ENCODE measurements around the gene GARRE1. TPM values are rescaled to one million over a fixed set of nuclear protein-coding genes. Genes with fewer than 3 reads are reported as not detected.

Gene GARRE1
- total and polyA plus RNA-seq, 8 donors, result 7.4 to 18.3 (median 11.2) TPM

- FAIRE-seq (no peak), DNase-seq (no peak), ATAC-seq (no peak)
- peaks cover 0 to 2% (median 0%) of the 10 kb centered on the region in 3 donors for H3K36me3 ChIP-seq
- no peaks in the 10 kb centered on the region for H3K9me3 ChIP-seq
- H3K4me3 ChIP-seq, result no peak overlapping the region
- TF ChIP-seq, protein P1, sequence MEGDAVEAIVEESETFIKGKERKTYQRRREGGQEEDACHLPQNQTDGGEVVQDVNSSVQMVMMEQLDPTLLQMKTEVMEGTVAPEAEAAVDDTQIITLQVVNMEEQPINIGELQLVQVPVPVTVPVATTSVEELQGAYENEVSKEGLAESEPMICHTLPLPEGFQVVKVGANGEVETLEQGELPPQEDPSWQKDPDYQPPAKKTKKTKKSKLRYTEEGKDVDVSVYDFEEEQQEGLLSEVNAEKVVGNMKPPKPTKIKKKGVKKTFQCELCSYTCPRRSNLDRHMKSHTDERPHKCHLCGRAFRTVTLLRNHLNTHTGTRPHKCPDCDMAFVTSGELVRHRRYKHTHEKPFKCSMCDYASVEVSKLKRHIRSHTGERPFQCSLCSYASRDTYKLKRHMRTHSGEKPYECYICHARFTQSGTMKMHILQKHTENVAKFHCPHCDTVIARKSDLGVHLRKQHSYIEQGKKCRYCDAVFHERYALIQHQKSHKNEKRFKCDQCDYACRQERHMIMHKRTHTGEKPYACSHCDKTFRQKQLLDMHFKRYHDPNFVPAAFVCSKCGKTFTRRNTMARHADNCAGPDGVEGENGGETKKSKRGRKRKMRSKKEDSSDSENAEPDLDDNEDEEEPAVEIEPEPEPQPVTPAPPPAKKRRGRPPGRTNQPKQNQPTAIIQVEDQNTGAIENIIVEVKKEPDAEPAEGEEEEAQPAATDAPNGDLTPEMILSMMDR (IDR thresholded peaks at IDR 0.05), result no peak
- intact Hi-C loops (cut with DNase I), result no loop called here
- no peak overlapping the region for H3K27ac ChIP-seq
- H3K27me3 ChIP-seq, result no peaks in the 10 kb centered on the region
- H3K4me1 ChIP-seq, result no peaks in the 10 kb centered on the region
Observed at GRCh38 chr19:34295103-34295502, 40.7 kb downstream of the GARRE1 start.

GRCh38 chr19:34298891-34299520 lies 44.7 kb downstream of the GARRE1 start:
- FAIRE-seq, result no peak
- WGBS, 2 donors, result 91 to 92% methylated on average over 10 of the region's 10 CpGs
- Histone ChIP-seq H3K9me3 (no peaks in the 10 kb centered on the region), H3K36me3 (peaks cover 0 to 15% (median 0%) of the 10 kb centered on the region in 3 donors), H3K4me1 (no peaks in the 10 kb centered on the region), H3K27ac (no peak overlapping the region), H3K4me3 (no peak overlapping the region), H3K27me3 (no peaks in the 10 kb centered on the region)
- TF ChIP-seq, protein P1 (IDR thresholded peaks at IDR 0.05), result no peak
- intact Hi-C loops (cut with DNase I), result no loop called here
- DNase-seq, result no peak
- no peak for ATAC-seq

DNA sequence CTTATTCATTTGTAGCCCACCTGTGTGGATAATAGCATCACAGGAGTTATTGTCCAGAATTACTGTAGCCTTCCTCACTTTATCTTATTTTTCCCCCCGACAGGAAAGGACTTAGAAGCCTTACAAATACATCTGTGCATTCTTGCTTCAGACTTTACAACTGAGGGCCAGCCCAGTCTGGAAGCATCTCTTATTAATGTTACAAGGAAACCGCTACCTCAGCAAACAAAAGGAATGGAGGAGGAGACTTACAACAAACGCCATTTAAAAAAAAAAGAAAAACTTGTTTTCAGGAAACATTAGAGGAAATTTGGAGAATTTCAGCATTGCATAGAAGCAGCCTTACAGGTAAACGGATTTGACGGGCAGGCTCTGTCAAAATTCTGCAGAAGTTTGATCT lies 45.2 kb downstream of the GARRE1 start:
- H3K9me3 ChIP-seq, result no peaks in the 10 kb centered on the region
- intact Hi-C loops (cut with DNase I), result no loop called here
- TF ChIP-seq, protein P1 (IDR thresholded peaks at IDR 0.05), result no peak
- no peaks in the 10 kb centered on the region for H3K27me3 ChIP-seq
- no peaks in the 10 kb centered on the region for H3K4me1 ChIP-seq
- no peak for ATAC-seq
- peaks cover 0 to 15% (median 0%) of the 10 kb centered on the region in 3 donors for H3K36me3 ChIP-seq
- H3K27ac ChIP-seq, result no peak overlapping the region
- FAIRE-seq, result no peak
- DNase-seq, result no peak
- WGBS, 2 donors, result 79 to 81% methylated on average over 5 of the region's 5 CpGs
- no peak overlapping the region for H3K4me3 ChIP-seq

DNA sequence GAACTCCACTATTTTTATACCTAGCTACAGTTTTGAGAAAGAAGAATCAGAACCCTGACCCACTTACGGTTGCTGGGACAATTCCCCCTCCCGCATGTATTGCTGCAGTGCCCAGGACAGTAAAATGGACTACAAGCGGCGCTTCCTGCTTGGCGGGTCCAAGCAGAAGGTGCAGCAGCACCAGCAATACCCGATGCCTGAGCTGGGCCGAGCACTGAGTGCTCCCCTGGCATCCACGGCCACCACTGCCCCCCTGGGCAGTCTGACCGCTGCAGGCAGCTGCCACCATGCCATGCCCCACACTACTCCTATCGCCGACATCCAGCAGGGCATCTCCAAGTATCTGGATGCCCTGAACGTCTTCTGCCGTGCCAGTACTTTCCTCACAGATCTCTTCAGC lies 46.0 kb downstream of the GARRE1 start:
- WGBS, 2 donors, result 93 to 94% methylated on average over 13 of the region's 13 CpGs
- H3K27ac ChIP-seq, result no peak overlapping the region
- no peaks in the 10 kb centered on the region for H3K27me3 ChIP-seq
- H3K9me3 ChIP-seq, result no peaks in the 10 kb centered on the region
- FAIRE-seq (no peak), ATAC-seq (no peak), DNase-seq (no peak)
- intact Hi-C loops (cut with DNase I), result no loop called here
- H3K4me3 ChIP-seq, result no peak overlapping the region
- TF ChIP-seq, protein P1 (IDR thresholded peaks at IDR 0.05), result no peak
- H3K36me3 ChIP-seq, result peaks cover 0 to 15% (median 0%) of the 10 kb centered on the region in 3 donors
- H3K4me1 ChIP-seq, result peaks cover 3 to 5% (median 3%) of the 10 kb centered on the region in 3 donors

GRCh38 chr19:34300962-34301361 lies 46.6 kb downstream of the GARRE1 start:
- intact Hi-C loops (cut with DNase I), result no loop called here
- H3K36me3 ChIP-seq, result peaks cover 0 to 15% (median 0%) of the 10 kb centered on the region in 3 donors
- no peaks in the 10 kb centered on the region for H3K9me3 ChIP-seq
- FAIRE-seq (no peak), ATAC-seq (no peak), DNase-seq (no peak)
- no peak overlapping the region for H3K27ac ChIP-seq
- H3K4me3 ChIP-seq, result no peak overlapping the region
- peaks cover 8 to 11% (median 9%) of the 10 kb centered on the region in 3 donors for H3K4me1 ChIP-seq
- H3K27me3 ChIP-seq, result no peaks in the 10 kb centered on the region
- TF ChIP-seq, protein P1 (IDR thresholded peaks at IDR 0.05), result no peak
- WGBS, 2 donors, result 97% methylated on average over 3 of the region's 3 CpGs

Data from pancreas (tissue), 10 donors.